GM12801 (cell line): ENCODE results near the gene APOBEC2.

Source experiments
- CTCF ChIP-seq: IDR thresholded peaks from one replicate; pipeline ENCODE4 v1.5.1; 2011; ENCODE audit warnings: control low read depth; ENCODE audit not compliant: insufficient read length; ENCODE audit errors: extremely low read depth

Gene APOBEC2

GRCh38 chr6:41073968-41074691 lies 21.1 kb downstream of the APOBEC2 start:
- TF ChIP-seq CTCF, result no peak

GRCh38 chr6:41074692-41075436 lies 21.9 kb downstream of the APOBEC2 start:
- TF ChIP-seq CTCF, result no peak

GRCh38 chr6:41075651-41076626 lies 22.9 kb downstream of the APOBEC2 start:
- TF ChIP-seq CTCF, result no peak

GRCh38 chr6:41077536-41077935 lies 24.5 kb downstream of the APOBEC2 start:
- no peak for TF ChIP-seq CTCF

GRCh38 chr6:41078101-41078500 lies 25.1 kb downstream of the APOBEC2 start:
- TF ChIP-seq CTCF, result no peak

GRCh38 chr6:41079080-41079479 lies 26.1 kb downstream of the APOBEC2 start:
- TF ChIP-seq CTCF, result no peak

- TF ChIP-seq CTCF, result no peak
These were observed 27.6 kb downstream of the APOBEC2 start for GRCh38 chr6:41080621-41081020.
